Inferior parietal cortex (tissue), 1 donor: ENCODE results near the gene MANF.

Experiments
- DNase-seq: peaks from one replicate; pipeline ENCODE4 v3.0.0-alpha.2; 2016; ENCODE audit errors: extremely low spot score

Gene MANF

GRCh38 chr3:51434746-51435327, 49.7 kb downstream of the MANF start:
- DNase-seq: peak; percentile 17

DNA sequence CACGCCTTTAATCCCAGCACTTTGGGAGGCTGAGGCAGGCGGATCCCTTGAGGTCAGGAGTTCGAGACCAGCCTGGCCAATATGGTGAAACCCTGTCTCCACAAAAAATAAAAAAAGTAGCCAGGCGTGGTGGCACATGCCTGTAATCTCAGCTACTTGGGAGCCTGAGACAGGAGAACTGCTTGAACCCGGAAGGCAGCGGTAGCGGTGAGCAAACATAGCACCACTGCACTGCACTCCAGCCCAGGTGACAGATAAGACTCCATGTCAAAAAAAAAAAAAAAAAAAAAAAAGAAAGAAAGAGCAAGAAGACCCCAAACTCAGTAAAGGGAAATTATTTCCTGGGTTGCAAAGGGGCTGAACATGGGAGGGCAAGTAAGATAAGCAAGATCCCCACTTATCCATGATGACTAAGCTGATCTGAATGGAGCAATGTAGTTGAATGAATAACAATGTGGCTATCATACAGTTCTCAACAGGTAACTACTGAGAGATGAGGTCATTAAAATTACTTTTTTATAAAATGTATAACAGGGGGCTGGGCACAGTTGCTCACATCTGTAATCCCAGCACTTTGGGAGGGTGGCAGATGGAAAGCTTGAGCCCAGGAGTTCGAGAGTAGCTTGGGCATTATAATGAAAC, 52.0 kb downstream of the MANF start:
- DNase-seq: no peak
